Endothelial cell (in vitro differentiated cells): ENCODE results near the gene MMRN2. TPM values are rescaled to one million over a fixed set of nuclear protein-coding genes. Genes with fewer than 3 reads are reported as not detected.
"Not testable (repeated sequence)": the region's sequence is repeated elsewhere in the genome, so short reads cannot be mapped to it uniquely, and the experiment has no call there.

Experiments
- DNase-seq: peaks from one replicate; pipeline ENCODE4 v3.0.0; 2021; ENCODE audit warnings: low spot score
- H3K27ac Mint-ChIP-seq: one replicate; pipeline ENCODE4 v1.8.0; 2021; ENCODE audit warnings: mixed read lengths, inconsistent platforms; ENCODE audit not compliant: unreplicated experiment
- H3K27me3 Mint-ChIP-seq: one replicate; pipeline ENCODE4 v1.8.0; 2021; ENCODE audit warnings: mild to moderate bottlenecking, moderate library complexity, mixed read lengths, inconsistent platforms; ENCODE audit not compliant: unreplicated experiment
- H3K36me3 Mint-ChIP-seq: one replicate; pipeline ENCODE4 v1.8.0; 2021; ENCODE audit warnings: mild to moderate bottlenecking, low read depth, mixed read lengths, inconsistent platforms; ENCODE audit not compliant: unreplicated experiment
- H3K4me1 Mint-ChIP-seq: one replicate; pipeline ENCODE4 v1.8.0; 2021; ENCODE audit warnings: mild to moderate bottlenecking, mixed read lengths, inconsistent platforms; ENCODE audit not compliant: unreplicated experiment
- H3K4me3 Mint-ChIP-seq: one replicate; pipeline ENCODE4 v1.8.0; 2021; ENCODE audit warnings: mild to moderate bottlenecking, mixed read lengths, inconsistent platforms; ENCODE audit not compliant: unreplicated experiment
- H3K9me3 Mint-ChIP-seq: one replicate; pipeline ENCODE4 v1.8.0; 2021; ENCODE audit warnings: mixed read lengths, inconsistent platforms; ENCODE audit not compliant: unreplicated experiment
- CTCF ChIP-seq: fragments of 200-600 bp; sonication (generic); IDR thresholded peaks from one replicate; pipeline ENCODE4 v1.5.0; 2021; ENCODE audit warnings: antibody characterized with exemption; ENCODE audit not compliant: unreplicated experiment
- total RNA-seq: library from RNA; stranded (reverse); fragmentation: NEBNext Ultra II Directional; extraction: Animal tissue kit (Norgen Biotek cat#: 25700); gene quantifications from one replicate; pipeline ENCODE4 v1.2.1, GENCODE V29; 2021; ENCODE audit not compliant: unreplicated experiment

The MMRN2 gene
- total RNA-seq, 1 donor from 2014 or later = 563 TPM

GRCh38 chr10:86979296-86979818 lies 21.9 kb upstream of the MMRN2 start:
- DNase-seq = no peak
- Mint-ChIP-seq H3K4me3 (no peak overlapping the region), H3K27me3 (peaks cover 3% of the 10 kb centered on the region), H3K27ac (no peak overlapping the region), H3K9me3 (no peaks in the 10 kb centered on the region), H3K36me3 (no peaks in the 10 kb centered on the region), H3K4me1 (no peaks in the 10 kb centered on the region)
- no peak for TF ChIP-seq CTCF

- not testable (repeated sequence) for H3K36me3 Mint-ChIP-seq, H3K4me1 Mint-ChIP-seq, H3K27ac Mint-ChIP-seq, H3K9me3 Mint-ChIP-seq, DNase-seq, H3K4me3 Mint-ChIP-seq, H3K27me3 Mint-ChIP-seq
Observed at GRCh38 chr10:86978457-86978856, 21.0 kb upstream of the MMRN2 start.

GRCh38 chr10:86976362-86977056 lies 19.1 kb upstream of the MMRN2 start:
- Mint-ChIP-seq H3K4me1 (peaks cover 4% of the 10 kb centered on the region), H3K4me3 (no peak overlapping the region), H3K27me3 (peaks cover 7% of the 10 kb centered on the region), H3K27ac (no peak overlapping the region), H3K36me3 (no peaks in the 10 kb centered on the region), H3K9me3 (no peaks in the 10 kb centered on the region)
- no peak for DNase-seq
- no peak for TF ChIP-seq CTCF

- TF ChIP-seq CTCF = no peak
- Mint-ChIP-seq H3K4me3 (no peak overlapping the region), H3K36me3 (no peaks in the 10 kb centered on the region), H3K4me1 (peaks cover 15% of the 10 kb centered on the region), H3K27ac (no peak overlapping the region), H3K27me3 (peaks cover 7% of the 10 kb centered on the region), H3K9me3 (no peaks in the 10 kb centered on the region)
- DNase-seq = no peak
Observed at GRCh38 chr10:86974484-86974883, 17.1 kb upstream of the MMRN2 start.

- H3K9me3 Mint-ChIP-seq = no peaks in the 10 kb centered on the region
- H3K4me1 Mint-ChIP-seq = peaks cover 20% of the 10 kb centered on the region
- no peak overlapping the region for H3K4me3 Mint-ChIP-seq
- DNase-seq = no peak
- H3K27me3 Mint-ChIP-seq = peaks cover 7% of the 10 kb centered on the region
- no peaks in the 10 kb centered on the region for H3K36me3 Mint-ChIP-seq
- H3K27ac Mint-ChIP-seq = no peak overlapping the region
- no peak for TF ChIP-seq CTCF
Observed at GRCh38 chr10:86972613-86973380, 15.4 kb upstream of the MMRN2 start.
